ENCODE measurements around the gene SVOPL. TPM values are rescaled to one million over a fixed set of nuclear protein-coding genes. Genes with fewer than 3 reads are reported as not detected.
A peak's percentile ranks its signal among the peaks of the same experiment; 100 is the strongest.

Gene SVOPL
- total and polyA plus RNA-seq, 2 experiments from 2014 or later, result 2.3 to 4.5 TPM

DNA sequence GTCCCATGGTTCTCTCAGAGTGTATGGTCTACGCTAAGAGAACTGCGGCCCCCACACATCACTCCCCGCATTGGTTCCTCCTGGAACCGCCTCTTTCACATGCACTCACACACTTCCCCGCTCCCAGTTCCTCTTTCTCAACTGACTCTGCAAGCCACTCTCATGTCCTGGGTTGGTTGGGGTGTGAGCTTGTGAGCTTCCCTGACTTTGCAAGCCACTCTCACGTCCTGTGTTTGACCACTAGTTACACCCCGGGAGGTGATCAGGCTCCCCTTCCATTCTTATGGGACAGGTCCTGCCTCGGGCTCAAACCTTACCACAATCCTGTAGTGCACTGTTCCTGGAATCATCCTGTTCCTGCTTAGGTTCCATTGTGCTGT lies 136.1 kb downstream of the SVOPL start:
- Histone ChIP-seq H3K9me3 (ENCODE audit: low read depth) (no peaks in the 10 kb centered on the region), H3K36me3 (peaks cover 80% of the 10 kb centered on the region), H3K4me3 (no peak overlapping the region), H3K27ac (no peak overlapping the region), H3K4me1 (ENCODE audit: low read depth) (no peaks in the 10 kb centered on the region), H3K27me3 (no peaks in the 10 kb centered on the region)
- DNase-seq (ENCODE audit: low read depth in 1 of 2, low spot score in 1 of 2), result no peak
- TF ChIP-seq, protein P1, sequence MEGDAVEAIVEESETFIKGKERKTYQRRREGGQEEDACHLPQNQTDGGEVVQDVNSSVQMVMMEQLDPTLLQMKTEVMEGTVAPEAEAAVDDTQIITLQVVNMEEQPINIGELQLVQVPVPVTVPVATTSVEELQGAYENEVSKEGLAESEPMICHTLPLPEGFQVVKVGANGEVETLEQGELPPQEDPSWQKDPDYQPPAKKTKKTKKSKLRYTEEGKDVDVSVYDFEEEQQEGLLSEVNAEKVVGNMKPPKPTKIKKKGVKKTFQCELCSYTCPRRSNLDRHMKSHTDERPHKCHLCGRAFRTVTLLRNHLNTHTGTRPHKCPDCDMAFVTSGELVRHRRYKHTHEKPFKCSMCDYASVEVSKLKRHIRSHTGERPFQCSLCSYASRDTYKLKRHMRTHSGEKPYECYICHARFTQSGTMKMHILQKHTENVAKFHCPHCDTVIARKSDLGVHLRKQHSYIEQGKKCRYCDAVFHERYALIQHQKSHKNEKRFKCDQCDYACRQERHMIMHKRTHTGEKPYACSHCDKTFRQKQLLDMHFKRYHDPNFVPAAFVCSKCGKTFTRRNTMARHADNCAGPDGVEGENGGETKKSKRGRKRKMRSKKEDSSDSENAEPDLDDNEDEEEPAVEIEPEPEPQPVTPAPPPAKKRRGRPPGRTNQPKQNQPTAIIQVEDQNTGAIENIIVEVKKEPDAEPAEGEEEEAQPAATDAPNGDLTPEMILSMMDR (IDR thresholded peaks at IDR 0.05; ENCODE audit: low read depth, low read length), result no peak

DNA sequence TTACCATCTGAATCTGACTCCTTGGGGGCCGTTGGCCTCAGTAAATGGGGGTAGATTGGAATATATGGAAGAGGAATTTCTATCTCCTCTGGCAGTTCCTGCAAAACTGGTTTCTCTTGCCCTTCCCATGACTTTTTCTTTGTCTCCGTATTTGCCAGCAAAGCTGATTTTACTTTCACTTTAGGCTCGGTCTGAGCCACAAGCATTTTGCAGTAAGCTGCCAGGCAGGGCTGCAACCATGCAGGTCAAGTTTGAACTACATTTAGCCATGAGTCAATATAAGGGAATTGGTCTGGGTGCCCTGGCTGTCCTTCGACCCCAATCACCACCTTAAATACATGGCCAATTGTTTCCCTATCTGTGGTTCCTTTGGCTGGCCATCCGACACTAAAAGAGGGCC lies 136.8 kb downstream of the SVOPL start:
- Histone ChIP-seq H3K4me3 (no peak overlapping the region), H3K9me3 (ENCODE audit: low read depth) (no peaks in the 10 kb centered on the region), H3K27me3 (no peaks in the 10 kb centered on the region), H3K36me3 (peaks cover 82% of the 10 kb centered on the region), H3K27ac (peak overlapping the region; percentile 51), H3K4me1 (ENCODE audit: low read depth) (no peaks in the 10 kb centered on the region)
- DNase-seq (ENCODE audit: low read depth in 1 of 2, low spot score in 1 of 2), result no peak
- TF ChIP-seq, protein P1 (IDR thresholded peaks at IDR 0.05; ENCODE audit: low read depth, low read length), result no peak

DNA sequence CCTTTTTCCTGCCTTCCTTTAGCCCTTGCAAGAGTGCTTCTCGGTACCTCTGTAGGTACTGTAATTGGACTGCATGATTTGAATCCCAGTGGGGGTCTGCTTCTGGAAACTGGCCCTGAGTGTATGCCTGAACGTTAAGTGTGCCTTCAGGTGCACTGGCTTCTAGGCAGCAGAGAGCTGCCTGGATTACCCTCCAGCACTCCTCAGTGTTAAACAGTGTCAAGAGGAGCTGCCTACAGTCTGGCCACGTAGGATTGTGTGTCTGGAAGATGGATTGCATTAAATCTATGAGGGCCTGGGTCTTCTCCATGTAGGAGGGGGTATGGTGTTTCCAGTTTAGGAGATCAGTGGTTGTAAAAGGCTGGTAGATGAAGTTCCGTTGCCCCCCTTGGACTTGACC lies 137.4 kb downstream of the SVOPL start:
- no peaks in the 10 kb centered on the region for H3K27me3 ChIP-seq
- H3K27ac ChIP-seq, result peak overlapping the region; percentile 48
- no peaks in the 10 kb centered on the region for H3K9me3 ChIP-seq (ENCODE audit: low read depth)
- DNase-seq (ENCODE audit: low read depth in 1 of 2, low spot score in 1 of 2), result no peak
- TF ChIP-seq, protein P1 (IDR thresholded peaks at IDR 0.05; ENCODE audit: low read depth, low read length), result no peak
- H3K4me1 ChIP-seq (ENCODE audit: low read depth), result no peaks in the 10 kb centered on the region
- H3K4me3 ChIP-seq, result no peak overlapping the region
- peaks cover 76% of the 10 kb centered on the region for H3K36me3 ChIP-seq

DNA sequence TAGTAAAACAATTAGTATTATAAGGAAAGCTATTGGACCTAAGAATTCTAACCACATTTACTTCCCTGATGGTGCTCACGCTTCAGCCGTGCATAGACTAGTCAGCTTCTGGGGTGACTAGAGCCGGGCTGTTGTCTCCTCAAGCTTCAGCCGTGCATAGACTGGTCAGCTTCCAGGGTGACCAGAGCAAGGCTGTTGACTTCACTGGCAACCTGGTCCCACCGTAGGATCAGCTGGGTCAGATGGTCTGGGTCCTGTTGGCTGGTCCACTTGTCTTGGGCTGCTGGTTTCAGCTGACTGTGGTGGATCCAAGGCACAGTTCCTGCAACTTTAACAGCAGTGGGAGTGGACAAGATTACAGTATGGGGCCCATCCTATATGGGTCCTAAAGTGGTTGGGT lies 141.7 kb downstream of the SVOPL start:
- no peaks in the 10 kb centered on the region for H3K4me1 ChIP-seq (ENCODE audit: low read depth)
- no peaks in the 10 kb centered on the region for H3K9me3 ChIP-seq (ENCODE audit: low read depth)
- no peaks in the 10 kb centered on the region for H3K27me3 ChIP-seq
- peak overlapping the region; percentile 43 for H3K27ac ChIP-seq
- TF ChIP-seq, protein P1 (IDR thresholded peaks at IDR 0.05; ENCODE audit: low read depth, low read length), result no peak
- H3K36me3 ChIP-seq, result peaks cover 77% of the 10 kb centered on the region
- DNase-seq (ENCODE audit: low read depth in 1 of 2, low spot score in 1 of 2), result no peak
- no peak overlapping the region for H3K4me3 ChIP-seq

DNA sequence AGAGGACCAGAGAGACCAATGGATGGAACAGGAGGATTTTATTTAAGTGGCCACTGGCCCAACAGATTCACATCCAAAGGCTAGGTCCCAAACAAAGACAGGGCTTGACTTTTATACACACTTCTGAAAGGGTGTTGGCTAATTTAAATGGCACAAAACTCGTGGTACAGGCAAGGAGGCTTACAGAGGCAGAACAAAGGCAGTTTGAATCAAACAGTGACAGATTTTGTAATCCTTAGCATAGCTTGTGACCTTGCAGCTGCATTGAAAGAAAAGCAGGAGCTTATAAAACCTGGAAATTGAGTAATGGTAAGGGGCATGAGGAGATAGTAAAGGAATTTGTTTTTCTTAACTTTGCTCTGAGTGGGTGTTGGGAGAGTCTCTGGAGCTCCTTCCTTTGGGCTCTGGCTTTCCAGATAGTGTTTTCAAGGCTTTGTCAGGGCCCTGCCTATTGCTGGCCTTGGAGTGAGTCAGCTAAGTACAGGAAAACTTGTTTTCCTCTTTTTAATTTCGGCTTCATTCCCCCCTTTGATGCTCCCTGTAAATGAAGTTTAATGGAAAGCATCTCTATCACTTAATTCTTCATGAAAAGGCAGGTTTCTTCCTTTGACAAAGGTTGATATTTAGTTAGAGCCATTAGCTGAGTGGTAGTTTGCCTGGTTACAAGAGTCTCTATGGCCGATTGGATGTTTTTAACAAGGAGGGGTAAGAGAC lies 144.2 kb downstream of the SVOPL start:
- H3K27me3 ChIP-seq, result no peaks in the 10 kb centered on the region
- TF ChIP-seq, protein P1 (IDR thresholded peaks at IDR 0.05; ENCODE audit: low read depth, low read length), result no peak
- no peak overlapping the region for H3K4me3 ChIP-seq
- H3K27ac ChIP-seq, result no peak overlapping the region
- peaks cover 87% of the 10 kb centered on the region for H3K36me3 ChIP-seq
- H3K9me3 ChIP-seq (ENCODE audit: low read depth), result no peaks in the 10 kb centered on the region
- peak in 1 of 2 donors; percentile 21 for DNase-seq (ENCODE audit: low read depth in 1 of 2, low spot score in 1 of 2)
- H3K4me1 ChIP-seq (ENCODE audit: low read depth), result no peaks in the 10 kb centered on the region

All from cardiac muscle cell (in vitro differentiated cells and primary cell).